RWPE1 (cell line): ENCODE data around the gene ABR.
"Not testable (repeated sequence)": the region's sequence is repeated elsewhere in the genome, so short reads cannot be mapped to it uniquely, and the experiment has no call there.

Source experiments
- CTCF ChIA-PET: fragments of 350-600 bp; sonication (Branson Sonifier 250); formaldehyde crosslinking; extraction: SDS; loops from one replicate; lab custom pipeline; 2021; lab: Yijun Ruan, JAX
- POLR2A ChIA-PET: fragments of 400-600 bp; formaldehyde crosslinking; extraction: SDS; loops from one replicate; lab custom pipeline; 2020; ENCODE audit warnings: antibody characterized with exemption; ENCODE audit not compliant: low non-redundant PET; lab: Yijun Ruan, JAX
- DNase-seq: peaks from one replicate; pipeline ENCODE4 v3.0.0; 2012; ENCODE audit warnings: low spot score
- H3K27ac ChIP-seq: fragments of 450-650 bp; 2 replicates; pipeline ENCODE4 v1.5.1; 2017
- TF ChIP-seq, protein P1 (sequence below): fragments of 450-650 bp; conservative IDR thresholded peaks from 2 replicates; pipeline ENCODE4 v1.5.1; 2017; ENCODE audit warnings: low read depth, mild to moderate bottlenecking

The ABR gene

DNA sequence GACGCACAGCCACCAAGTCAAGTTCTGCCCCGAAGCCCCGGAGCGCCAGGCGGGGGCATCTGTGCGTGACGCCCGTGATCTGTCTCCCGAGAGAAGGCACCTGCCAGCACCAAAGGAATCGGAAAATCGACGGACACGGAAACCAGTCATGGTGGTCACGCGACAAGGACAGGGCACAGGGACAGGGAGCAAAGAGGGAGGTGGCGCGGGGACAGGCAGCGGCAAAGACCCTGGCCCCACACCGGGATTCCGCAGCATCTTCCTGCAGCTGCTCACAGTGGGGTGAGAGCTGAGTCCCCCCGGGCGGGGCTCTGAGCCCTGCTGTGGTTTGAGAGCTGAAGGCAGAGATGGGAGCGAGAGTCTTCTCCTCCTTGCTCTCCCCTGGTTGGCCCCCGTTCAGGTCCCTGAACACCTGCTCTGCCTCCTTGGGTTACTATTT, 56.4 kb downstream of the ABR start:
- TF ChIP-seq, protein P1, sequence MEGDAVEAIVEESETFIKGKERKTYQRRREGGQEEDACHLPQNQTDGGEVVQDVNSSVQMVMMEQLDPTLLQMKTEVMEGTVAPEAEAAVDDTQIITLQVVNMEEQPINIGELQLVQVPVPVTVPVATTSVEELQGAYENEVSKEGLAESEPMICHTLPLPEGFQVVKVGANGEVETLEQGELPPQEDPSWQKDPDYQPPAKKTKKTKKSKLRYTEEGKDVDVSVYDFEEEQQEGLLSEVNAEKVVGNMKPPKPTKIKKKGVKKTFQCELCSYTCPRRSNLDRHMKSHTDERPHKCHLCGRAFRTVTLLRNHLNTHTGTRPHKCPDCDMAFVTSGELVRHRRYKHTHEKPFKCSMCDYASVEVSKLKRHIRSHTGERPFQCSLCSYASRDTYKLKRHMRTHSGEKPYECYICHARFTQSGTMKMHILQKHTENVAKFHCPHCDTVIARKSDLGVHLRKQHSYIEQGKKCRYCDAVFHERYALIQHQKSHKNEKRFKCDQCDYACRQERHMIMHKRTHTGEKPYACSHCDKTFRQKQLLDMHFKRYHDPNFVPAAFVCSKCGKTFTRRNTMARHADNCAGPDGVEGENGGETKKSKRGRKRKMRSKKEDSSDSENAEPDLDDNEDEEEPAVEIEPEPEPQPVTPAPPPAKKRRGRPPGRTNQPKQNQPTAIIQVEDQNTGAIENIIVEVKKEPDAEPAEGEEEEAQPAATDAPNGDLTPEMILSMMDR = no peak
- no peak for DNase-seq
- no peak overlapping the region for H3K27ac ChIP-seq
- CTCF ChIA-PET = interaction anchor here (0.9 to 4.0 kb wide), 8 partner anchors 12 to 209 kb away, joined by 4 to 42 read pairs (median 6); no protein-coding TSS in a partner anchor
- POLR2A ChIA-PET = no interaction called here

DNA sequence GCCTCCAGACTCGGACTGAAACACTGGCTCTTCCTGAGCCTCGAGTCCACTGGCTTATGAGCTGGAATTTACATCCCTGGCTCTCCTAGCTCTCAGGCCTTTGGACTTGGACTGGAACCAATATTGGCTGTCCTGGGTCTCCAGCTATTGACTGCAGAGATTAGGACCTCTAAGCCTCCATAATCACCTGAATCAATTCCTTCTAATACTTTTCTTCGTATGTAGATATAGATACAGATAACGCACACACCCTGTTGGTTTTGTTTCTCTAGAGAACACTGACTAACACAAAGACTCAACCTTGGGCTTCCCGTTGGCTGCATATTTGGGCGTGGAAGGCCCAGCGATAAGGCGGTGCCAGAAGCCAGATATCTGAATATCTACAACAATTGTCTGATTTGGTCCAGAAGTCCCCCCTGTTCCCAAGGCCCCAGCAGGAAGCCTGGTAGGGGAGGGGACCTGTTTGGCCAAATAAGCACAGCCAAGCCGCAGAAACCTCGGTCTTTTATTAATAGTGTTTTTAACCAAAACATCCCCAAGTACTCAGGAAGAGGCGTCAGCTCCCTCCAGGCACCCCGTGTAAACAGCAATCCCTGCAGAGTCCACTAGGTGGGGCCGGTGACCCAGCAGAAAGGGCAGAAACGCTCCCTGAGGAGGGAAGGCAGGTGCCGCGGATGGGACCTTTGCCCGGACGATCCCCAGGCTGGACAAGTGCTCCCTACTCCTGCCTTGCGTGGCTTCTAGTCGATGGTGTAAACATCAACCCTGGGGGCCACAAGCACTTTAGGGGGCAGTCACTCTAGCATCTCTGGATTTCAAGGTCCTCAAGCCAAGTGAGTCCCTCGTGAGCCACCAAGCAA, 57.0 kb downstream of the ABR start:
- peak overlapping the region; percentile 8; the same call in 1 of the 2 replicates for H3K27ac ChIP-seq
- DNase-seq = peak; percentile 80
- CTCF ChIA-PET = interaction anchor here (0.6 to 4.0 kb wide), 22 partner anchors 11 to 210 kb away, joined by 3 to 42 read pairs (median 4); partner anchors contain the start of gene ABR

DNA sequence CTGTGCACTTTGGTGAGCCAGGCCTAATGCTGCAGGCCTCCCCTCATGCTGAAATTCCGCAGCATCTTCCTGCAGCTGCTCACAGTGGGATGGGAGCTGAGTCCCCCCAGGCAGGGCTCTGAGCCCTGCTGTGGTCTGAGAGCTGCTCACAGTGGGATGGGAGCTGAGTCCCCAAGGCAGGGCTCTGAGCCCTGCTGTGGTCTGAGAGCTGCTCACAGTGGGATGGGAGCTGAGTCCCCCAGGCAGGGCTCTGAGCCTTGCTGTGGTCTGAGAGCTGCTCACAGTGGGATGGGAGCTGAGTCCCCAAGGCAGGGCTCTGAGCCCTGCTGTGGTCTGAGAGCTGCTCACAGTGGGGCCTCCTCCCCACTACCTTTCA, 58.4 kb downstream of the ABR start:
- CTCF ChIA-PET = interaction anchor here (1.3 to 4.0 kb wide), 2 partner anchors 11 to 65 kb away, joined by 3 to 42 read pairs; no protein-coding TSS in a partner anchor
- POLR2A ChIA-PET, H3K27ac ChIP-seq, DNase-seq: not testable (repeated sequence)

More for the DNA sequence above, 57.0 kb downstream of the ABR start:
- POLR2A ChIA-PET = interaction anchor here (0.7 kb wide), 1 partner anchor 172 kb away, joined by 5 read pairs; no protein-coding TSS in a partner anchor
- TF ChIP-seq, protein P1 = peak; percentile 92

DNA sequence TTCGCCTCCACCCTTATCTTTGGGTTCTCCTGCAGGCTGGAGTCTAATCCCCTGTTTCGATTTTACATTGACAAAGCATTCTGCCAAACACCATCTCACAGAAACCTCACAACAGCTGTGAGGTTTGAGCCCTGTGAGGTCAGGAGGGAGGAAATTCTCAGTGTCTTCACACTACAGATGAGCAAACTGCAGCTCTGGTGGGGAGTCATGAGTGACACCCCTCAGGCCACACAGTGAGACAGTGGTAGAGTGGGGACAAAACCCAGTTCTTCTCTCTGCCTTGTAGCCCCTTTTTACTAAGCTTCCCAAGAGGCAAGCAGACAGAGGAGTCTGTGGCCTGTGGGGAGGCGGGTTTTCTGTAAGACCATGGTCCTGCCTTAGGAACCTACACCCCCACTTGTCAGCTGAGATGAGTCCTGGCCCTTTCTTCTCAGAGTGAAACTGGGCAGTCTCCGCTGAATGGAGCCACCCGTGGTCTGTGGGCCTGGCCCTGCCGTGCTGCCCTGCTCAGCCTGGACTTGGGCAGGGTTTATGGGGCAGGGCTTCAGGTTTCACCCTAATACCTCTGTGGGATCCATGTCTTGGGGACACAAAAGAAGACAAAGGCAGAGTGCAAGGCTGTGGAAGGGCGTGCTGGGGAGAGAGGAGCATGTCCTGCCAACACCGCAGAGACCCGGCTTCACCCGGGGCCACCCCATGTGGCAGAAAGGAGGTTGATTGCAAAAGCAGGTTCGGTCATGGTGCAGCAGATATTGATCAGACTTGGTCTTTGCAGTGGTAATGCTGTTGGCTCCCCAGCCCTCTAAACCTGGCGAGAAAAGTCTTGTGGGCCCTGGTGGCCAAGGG, 59.0 kb downstream of the ABR start:
- no peak for DNase-seq
- POLR2A ChIA-PET = no interaction called here
- TF ChIP-seq, protein P1 = no peak
- H3K27ac ChIP-seq = no peak overlapping the region
- CTCF ChIA-PET = interaction anchor here (1.3 to 4.0 kb wide), 2 partner anchors 10 to 66 kb away, joined by 3 to 42 read pairs; no protein-coding TSS in a partner anchor

DNA sequence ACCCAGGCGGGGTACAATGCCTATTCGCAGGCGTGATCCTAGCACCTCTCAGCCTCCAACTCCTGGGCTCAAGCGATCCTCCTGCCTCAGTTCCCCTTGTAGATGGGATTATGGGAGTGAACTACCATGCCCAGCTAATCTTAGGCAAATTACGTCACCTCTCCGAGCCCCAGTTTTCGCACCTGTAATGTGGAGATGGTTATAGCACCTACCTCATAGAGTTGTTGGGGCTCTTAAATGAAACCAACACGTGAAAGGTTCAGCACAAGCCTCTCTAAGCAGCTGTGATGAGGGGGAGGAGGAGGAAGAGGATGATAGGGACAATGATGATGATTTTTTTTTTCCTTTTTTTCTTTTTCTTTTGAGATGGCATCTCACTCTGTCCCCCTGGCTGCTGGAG, 59.9 kb downstream of the ABR start:
- no peak for DNase-seq
- ChIA-PET CTCF (interaction anchor here (4.0 kb wide), 1 partner anchor 66 kb away, joined by 42 read pairs; no protein-coding TSS in a partner anchor), POLR2A (no interaction called here)
- no peak overlapping the region for H3K27ac ChIP-seq
- TF ChIP-seq, protein P1 = no peak

DNA sequence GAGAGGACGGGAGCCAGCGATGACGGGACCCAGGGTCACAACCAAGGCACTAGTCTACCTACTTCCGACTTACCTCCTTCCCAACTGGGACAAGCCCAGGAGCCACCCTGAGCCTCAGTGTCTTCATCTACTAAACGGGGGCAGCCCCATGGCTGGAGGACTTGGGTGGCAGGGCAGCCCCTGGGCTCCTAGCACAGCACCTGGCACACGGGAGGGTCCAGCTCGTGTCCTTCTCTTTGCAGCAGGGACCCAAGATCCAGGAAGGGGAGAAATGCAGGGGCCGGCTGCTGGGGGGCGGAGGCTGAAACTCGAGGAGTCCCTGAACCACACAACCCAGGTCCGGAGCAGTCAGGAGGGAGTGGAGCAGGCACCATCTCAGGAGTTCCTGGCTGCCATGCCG, 63.2 kb downstream of the ABR start:
- ChIA-PET POLR2A (no interaction called here), CTCF (no interaction called here)
- H3K27ac ChIP-seq = peak overlapping the region; percentile 91
- no peak for DNase-seq
- TF ChIP-seq, protein P1 = no peak
